Superior temporal gyrus (tissue), 1 donor: ENCODE data around the gene ATP10A.
A peak's percentile ranks its signal among the peaks of the same experiment; 100 is the strongest.

Source experiments
- DNase-seq: peaks from one replicate; pipeline ENCODE4 v3.0.0-alpha.2; 2016; ENCODE audit errors: extremely low spot score

Gene ATP10A

DNA sequence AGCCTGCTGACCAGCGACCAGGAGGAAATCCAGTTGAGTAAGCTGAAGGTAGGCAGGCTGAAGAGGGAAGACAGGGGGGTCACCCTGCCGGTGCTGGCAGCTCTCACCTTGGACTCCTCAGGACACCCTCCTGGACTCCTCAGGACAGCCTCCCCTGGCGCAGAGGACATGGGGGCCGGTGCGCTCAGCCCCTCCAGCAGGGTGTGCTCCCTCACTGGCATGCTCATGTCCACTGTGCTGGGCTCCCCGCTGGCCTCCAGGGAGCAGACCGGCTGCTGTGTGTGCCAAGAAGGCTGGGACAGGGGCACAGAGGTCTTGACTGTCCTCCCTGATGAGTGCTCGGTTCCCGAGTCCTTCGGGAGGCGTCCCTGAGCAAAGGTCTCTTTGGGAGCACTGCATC lies 183.6 kb downstream of the ATP10A start:
- no peak for DNase-seq

- DNase-seq: no peak
Observed at GRCh38 chr15:25678500-25678855, 184.6 kb downstream of the ATP10A start.

- DNase-seq: no peak
Observed at GRCh38 chr15:25677719-25678499, 185.2 kb downstream of the ATP10A start.

DNA sequence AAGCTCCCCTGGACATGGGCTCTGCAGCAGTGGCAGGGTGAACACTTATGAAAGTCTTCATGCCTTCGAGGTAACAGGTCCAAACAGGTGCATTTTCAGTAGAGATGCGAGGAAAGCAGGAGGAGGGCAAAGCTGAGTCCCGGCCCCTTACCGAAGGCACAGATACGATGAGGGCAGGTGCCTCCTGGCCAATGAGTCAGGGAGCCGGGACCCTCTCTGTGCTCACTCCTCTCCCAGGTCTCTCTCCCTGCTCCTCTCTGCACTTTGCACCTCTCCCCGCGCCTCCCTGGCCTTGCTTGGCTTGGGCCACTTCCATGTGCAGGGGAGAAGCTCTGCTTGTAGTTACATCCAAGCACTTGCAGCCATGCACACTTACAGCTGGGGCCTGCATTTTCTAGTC lies 187.1 kb downstream of the ATP10A start:
- no peak for DNase-seq

- DNase-seq: no peak
Observed at GRCh38 chr15:25675396-25675795, 187.7 kb downstream of the ATP10A start.

DNA sequence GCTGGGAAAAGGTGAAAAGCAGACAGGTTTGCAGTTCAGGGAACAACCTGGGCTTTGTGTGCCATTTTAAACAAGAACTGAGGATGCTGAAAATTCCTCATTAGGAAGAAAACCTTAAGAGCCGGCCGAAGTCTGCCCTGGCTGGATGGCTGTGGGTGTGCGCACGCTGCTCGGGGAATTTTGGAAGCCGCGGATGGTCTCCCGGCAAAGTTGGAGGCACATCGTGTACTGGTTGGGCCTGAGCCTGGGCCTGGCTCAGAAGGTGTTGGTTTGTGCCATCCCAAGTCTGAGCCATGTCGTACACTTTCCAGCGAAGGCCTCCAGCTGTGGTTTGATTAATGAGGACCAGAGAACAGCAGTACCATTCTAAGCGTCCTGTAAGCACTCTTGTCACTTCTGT lies 188.2 kb downstream of the ATP10A start:
- DNase-seq: no peak

DNA sequence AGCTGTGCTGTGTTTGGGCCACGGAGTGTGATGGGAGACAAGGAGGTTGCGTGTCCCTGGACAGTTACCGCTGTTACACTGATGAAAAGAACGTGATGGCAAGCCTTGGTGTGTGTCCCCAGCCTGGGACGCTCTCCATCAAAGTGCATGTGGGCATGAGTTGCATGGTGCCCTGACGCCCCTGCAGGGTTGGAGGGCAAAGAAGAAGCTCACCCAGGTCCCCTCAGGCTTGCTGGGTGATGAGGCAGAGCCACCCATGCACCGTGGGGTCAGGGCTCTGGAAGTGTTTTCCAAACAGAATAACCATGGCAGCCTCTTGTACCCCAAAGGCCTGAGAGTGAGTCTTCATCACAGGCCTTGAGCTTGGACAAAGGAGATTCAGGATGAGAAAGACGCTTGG lies 189.2 kb downstream of the ATP10A start:
- no peak for DNase-seq

- no peak for DNase-seq
Observed at GRCh38 chr15:25673351-25673750, 189.8 kb downstream of the ATP10A start.

GRCh38 chr15:25671132-25671531 lies 192.0 kb downstream of the ATP10A start:
- DNase-seq: no peak

GRCh38 chr15:25670621-25671020 lies 192.5 kb downstream of the ATP10A start:
- DNase-seq: peak; percentile 29

DNA sequence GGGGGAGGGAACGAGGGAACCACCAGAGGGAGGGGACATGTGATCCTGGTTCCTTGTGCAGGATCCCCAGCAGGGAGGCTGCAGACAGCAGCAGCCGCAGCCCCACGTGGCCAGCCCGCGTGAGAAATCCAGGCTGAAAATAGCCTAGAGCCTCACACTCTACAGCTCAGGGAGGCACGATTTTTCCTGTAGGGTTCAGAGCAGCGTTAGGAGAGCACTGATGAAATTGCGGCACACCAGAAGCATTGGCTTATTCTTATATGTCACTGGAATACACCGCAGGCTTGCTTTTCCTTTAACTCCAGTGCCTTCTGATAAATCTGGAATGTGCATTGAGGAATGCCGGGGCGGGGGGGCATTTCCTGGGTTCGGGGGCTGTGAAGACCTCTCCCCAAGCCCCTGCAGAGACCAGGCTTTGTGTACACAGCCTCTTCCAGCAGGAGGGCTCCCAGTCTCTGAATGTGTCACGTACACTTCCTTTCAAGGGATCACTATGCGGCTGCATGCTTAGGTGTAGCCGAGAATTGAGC lies 193.0 kb downstream of the ATP10A start:
- peak; percentile 83 for DNase-seq

DNA sequence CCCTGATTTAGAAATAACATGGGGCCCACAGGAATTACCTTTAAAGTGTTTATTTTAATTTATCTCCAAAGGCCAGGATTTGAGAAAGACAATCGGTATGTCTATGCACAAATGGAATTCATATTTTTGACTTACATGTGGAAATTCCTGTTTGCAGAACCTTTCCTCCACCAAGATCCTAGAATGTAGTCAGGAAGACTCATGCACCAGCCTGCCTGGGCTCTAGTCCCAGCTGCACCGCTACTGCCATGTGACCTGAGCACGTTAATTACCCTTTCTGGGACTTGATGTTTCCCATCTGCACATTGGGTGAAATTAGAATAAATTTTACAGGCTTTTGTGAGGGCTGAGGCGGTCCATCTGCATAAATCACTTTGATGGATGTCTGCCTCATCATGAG lies 194.2 kb downstream of the ATP10A start:
- DNase-seq: no peak

GRCh38 chr15:25668236-25668795 lies 194.8 kb downstream of the ATP10A start:
- no peak for DNase-seq

DNA sequence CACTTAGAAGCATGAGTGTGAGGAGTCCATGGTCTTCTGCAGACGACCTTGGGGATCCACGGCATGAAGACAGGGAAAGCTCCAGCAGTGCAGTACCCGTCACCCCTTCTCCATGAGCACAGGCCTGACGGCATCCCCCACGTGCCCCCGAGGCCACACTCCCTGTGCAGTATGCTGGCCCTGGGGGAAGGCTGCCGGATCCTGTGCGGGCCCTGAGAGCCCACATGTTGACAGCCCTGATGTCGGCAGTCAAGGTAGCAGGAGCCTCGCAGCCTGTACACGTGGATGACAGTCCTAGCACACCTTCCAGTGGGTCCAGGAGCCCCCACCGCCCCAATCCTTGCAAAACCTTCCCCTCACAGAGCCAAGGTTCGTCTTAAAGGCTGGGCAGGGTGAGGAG lies 195.3 kb downstream of the ATP10A start:
- no peak for DNase-seq

- DNase-seq: peak; percentile 55
Observed at GRCh38 chr15:25665913-25666312, 197.2 kb downstream of the ATP10A start.

GRCh38 chr15:25664761-25665160 lies 198.4 kb downstream of the ATP10A start:
- no peak for DNase-seq

- no peak for DNase-seq
Observed at GRCh38 chr15:25663515-25663914, 199.6 kb downstream of the ATP10A start.

- DNase-seq: no peak
Observed at GRCh38 chr15:25661898-25662297, 201.2 kb downstream of the ATP10A start.

DNA sequence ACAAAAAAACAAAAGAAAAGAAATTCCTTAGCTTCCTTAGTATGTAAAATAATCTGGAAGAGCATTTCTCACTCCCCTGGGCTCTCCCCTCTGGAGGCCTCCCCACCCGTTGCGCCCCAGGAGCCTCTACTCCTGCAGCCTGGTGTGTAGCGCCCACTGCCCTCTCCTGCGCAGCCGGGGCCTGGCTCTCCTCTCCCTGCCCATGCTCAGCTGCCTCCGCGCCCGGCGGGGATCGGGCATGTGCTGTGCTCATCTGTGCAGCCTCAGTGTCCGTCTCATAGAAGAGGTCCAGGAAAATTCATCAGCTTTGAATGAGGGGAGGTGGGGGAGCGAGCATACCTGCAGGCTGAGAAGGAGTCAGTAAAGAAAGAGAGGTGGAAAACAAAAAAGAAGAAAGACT lies 203.9 kb downstream of the ATP10A start:
- no peak for DNase-seq

GRCh38 chr15:25658560-25658959 lies 204.6 kb downstream of the ATP10A start:
- no peak for DNase-seq

DNA sequence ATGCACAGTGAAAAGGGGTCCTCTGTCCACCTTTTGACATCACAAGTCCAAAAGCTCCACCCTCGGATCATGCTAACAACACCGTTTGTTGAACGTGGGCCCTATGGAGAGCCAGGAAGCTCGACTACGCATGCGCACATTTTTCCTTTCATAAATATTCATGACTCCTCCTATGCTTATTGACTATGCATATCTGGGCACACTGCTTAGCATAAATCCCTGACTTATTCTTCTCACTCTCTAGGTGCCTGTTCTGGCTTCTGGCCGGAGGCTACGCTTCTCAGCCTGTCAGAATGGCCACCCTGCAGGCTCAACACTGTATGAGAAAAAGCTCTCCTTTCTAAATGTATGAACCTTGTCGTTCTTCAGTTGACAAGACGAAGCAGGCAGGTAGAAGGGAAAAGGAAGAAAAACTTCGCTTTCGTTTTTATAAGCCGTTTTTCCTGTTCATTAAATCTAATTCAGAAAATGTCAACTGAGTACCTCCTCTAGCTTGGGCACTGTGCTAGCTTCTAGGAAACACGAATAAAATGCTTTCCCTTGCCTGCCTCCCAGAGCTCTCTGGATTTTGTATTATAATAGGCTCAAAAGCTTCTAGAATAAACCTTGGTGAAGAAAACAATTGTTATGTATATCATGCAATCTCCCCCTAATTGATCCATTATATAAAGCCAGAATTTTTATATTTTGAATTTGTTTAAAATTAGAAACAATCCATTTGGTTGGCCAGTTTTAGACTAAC lies 207.7 kb downstream of the ATP10A start:
- DNase-seq: peak; percentile 42

DNA sequence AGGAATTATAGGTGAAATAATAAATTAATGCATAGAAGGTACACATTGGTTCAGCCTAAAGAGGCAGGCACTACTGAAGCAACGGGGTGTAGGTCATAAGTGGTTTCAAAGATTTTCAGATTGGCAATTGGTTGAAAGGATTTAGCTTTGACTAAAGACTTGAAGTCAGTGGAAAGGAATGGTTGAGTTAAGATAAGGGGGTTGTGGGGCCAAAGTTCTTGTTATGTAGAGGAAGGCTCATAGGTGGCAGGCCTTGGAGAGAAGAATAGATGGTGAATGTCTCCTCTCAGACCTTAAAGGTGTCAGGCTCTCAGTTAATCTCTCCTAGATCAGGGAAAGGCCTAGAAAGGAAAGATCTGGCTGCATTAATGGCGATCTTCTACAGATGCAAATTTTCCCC lies 209.8 kb downstream of the ATP10A start:
- no peak for DNase-seq

GRCh38 chr15:25652704-25653103 lies 210.4 kb downstream of the ATP10A start:
- no peak for DNase-seq
